Measurements from ENCODE around the gene ITPR1. TPM values are rescaled to one million over a fixed set of nuclear protein-coding genes. Genes with fewer than 3 reads are reported as not detected.

ITPR1 gene
- total RNA-seq, 1 donor = 16.4 TPM

DNA sequence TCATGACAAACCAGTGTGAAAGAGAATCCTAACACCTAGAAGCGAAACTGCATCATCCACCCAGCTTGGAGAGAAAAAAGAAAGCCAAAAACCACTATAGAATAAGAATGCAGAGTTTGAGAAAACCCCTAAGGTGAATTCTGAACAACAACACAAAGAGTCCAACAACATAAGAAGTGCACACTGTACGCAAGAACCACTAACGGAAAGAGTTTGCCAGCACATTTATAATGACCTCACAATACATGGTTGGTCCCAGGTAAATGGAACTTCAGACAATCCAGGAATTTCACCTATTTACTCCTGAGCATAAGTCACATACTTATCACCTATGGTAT, 357.7 kb downstream of the ITPR1 start:
- TF ChIP-seq, protein P1, sequence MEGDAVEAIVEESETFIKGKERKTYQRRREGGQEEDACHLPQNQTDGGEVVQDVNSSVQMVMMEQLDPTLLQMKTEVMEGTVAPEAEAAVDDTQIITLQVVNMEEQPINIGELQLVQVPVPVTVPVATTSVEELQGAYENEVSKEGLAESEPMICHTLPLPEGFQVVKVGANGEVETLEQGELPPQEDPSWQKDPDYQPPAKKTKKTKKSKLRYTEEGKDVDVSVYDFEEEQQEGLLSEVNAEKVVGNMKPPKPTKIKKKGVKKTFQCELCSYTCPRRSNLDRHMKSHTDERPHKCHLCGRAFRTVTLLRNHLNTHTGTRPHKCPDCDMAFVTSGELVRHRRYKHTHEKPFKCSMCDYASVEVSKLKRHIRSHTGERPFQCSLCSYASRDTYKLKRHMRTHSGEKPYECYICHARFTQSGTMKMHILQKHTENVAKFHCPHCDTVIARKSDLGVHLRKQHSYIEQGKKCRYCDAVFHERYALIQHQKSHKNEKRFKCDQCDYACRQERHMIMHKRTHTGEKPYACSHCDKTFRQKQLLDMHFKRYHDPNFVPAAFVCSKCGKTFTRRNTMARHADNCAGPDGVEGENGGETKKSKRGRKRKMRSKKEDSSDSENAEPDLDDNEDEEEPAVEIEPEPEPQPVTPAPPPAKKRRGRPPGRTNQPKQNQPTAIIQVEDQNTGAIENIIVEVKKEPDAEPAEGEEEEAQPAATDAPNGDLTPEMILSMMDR (IDR thresholded peaks at IDR 0.05; ENCODE audit: insufficient read depth, low read depth, low read length) = no peak
- no peak for DNase-seq (ENCODE audit: low read depth)
- no peak overlapping the region for H3K4me3 ChIP-seq (ENCODE audit: low read depth, low read length)

DNA sequence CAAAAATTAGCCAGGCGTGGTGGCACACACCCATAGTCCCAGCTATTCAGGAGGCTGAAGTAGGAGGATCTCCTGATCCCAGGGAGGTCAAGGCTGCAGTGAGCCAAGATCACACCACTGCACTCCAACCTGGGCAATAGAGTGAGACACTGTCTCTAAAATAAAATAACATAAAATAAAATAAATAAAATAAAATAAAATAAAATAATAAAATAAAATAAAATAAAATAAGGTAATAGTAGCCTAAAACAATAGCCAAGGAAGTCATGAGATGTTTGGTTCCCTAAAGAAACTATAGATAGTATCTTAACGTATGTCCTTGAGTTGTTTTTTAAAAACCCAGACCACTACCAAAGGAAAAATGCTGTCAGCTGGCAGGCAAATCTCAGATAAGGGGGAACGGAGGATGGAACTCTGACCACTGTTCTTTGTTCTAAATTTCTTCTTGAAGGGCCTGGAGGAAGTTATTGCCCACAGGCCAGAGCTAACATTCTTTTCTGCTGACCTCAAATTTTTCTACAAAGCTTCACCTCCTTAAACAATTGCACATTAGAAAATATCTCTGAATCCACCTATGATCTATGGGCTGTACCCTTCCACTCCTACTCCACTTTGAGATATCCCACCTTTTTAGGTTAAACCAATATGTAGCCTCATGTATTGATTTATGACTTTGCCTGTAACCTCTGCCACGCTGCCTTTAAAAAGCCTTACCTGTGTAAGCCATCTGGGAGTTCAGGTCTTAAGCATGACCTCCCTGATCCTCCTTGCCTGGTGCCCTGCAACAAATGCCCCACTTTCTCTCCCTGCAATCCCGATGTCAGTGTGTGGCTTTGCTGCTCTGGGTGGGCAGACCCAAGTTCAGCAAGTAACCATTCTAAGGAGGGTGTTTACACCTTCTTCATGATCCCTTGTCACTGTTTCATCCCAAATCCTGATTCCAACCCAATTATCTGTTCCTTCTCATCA, 359.9 kb downstream of the ITPR1 start:
- TF ChIP-seq, protein P1 (IDR thresholded peaks at IDR 0.05; ENCODE audit: insufficient read depth, low read depth, low read length) = no peak
- no peak overlapping the region for H3K4me3 ChIP-seq (ENCODE audit: low read depth, low read length)
- no peak for DNase-seq (ENCODE audit: low read depth)

DNA sequence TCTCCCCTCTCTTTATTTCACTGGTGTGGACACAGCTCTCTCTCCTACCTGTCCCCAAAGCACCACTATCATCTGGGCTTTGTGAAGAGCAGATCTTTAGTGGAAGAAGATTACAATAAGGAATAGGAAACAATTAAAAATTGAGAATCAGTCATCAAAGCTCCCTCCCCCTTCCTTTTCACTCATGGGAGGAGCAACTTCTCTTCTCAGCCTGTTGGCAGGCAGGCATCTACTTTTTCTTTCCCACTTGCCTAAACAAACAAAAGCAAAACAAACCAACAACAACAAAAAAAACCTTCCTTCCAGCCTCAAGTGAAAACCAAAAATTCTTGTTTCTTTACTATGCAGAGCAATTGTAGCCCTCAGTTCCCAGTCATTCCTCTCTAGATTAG, 360.6 kb downstream of the ITPR1 start:
- no peak for DNase-seq (ENCODE audit: low read depth)
- H3K4me3 ChIP-seq (ENCODE audit: low read depth, low read length) = no peak overlapping the region
- TF ChIP-seq, protein P1 (IDR thresholded peaks at IDR 0.05; ENCODE audit: insufficient read depth, low read depth, low read length) = no peak

DNA sequence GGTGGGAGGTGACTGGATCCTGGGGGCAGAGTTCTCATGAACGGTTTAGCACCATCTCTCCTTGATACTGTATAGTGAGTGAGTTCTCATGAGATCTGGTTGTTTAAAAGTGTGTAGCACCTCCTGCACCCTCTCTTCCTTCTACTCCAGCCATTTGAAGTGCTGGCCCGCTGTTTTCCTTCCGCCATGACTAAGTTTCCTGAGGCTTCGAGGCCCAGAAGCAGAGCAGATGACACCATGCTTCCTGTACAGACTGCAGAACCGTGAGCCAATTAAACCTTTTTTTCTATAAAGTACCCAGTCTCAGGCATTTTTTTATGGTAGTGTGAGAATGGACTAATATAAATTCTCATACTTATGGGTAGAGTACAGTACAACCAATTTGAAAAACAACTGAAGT, 362.5 kb downstream of the ITPR1 start:
- H3K4me3 ChIP-seq (ENCODE audit: low read depth, low read length) = no peak overlapping the region
- no peak for DNase-seq (ENCODE audit: low read depth)
- TF ChIP-seq, protein P1 (IDR thresholded peaks at IDR 0.05; ENCODE audit: insufficient read depth, low read depth, low read length) = no peak

DNA sequence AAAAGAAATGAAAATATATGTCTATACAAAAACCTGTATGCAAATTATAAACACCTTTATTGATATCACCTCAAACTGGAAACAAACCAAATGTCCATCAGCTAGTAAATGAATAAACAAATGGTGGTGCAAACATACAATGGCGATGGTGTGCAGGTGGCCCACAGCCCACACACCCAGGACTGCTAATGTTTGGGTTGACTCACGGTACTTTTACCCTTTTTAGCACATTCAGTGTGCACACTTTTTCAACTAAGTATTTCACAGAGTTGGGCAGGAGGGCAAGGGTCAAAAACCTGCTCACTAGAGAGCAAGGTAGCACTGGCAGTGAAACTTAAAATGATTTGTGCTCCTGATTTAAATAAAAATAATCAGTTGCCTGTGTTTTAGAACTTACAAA, 363.0 kb downstream of the ITPR1 start:
- TF ChIP-seq, protein P1 (IDR thresholded peaks at IDR 0.05; ENCODE audit: insufficient read depth, low read depth, low read length) = no peak
- DNase-seq (ENCODE audit: low read depth) = no peak
- no peak overlapping the region for H3K4me3 ChIP-seq (ENCODE audit: low read depth, low read length)

DNA sequence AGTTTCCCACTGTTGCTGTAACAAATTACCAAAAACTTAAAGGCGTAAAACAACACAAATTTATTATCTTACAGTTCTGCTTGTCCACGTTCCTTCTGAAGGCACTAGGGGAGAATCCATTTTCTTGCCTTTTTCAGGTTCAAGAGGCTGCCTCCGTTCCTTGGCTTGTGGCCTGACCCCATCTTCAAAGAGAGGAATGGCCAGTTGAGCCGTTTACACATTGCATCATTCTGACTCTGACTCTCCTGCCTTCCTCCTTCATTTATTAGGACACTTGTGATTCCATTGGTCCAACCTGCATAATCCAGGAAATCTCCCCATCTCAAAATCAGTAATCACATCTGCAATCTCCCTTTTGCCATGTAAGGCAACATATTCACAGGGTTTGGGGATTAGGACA, 363.4 kb downstream of the ITPR1 start:
- H3K4me3 ChIP-seq (ENCODE audit: low read depth, low read length) = no peak overlapping the region
- TF ChIP-seq, protein P1 (IDR thresholded peaks at IDR 0.05; ENCODE audit: insufficient read depth, low read depth, low read length) = no peak
- peak; percentile 16 for DNase-seq (ENCODE audit: low read depth)

All from fibroblast of villous mesenchyme (primary cell).